ENCODE data around the gene ADORA1. TPM values are rescaled to one million over a fixed set of nuclear protein-coding genes. Genes with fewer than 3 reads are reported as not detected.

Gene ADORA1
- total and polyA plus RNA-seq, 10 of the 15 experiments (the other 5 are each of a cell fraction or from before 2014, with no cell fraction given): not detected

DNA sequence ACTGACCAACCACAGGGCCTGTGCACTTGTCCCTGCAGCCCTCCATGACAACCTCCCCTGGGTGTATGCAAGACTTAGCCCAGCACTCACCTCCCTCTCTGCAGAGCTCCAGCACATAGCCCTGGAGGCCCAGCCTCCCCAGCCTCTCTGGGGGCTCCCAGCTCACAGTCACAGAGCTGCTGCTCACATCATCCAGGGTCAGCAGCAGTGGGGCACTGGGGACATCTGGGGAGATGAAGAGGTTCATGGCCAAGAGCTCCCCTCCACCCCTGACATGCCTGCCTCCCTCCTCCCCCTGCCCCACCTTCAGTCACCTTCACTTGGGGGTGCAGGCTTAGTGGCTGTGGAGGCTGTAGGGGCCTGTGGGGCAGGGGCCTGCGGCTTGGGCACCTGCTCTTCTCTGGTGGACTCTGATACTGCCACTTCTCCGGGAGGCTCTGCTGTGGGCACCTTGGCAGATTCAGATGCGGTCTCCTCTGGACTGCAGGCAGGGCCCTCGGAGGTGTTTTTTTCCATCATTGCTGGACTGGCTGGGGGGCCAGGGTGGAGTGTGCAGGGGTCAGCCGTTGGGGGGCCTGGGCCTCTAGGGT, 47.8 kb downstream of the ADORA1 start, which contains the start of gene MYBPH:
Gene MYBPH (minus strand): TSS at position 590 of the 590 bp plus-strand sequence. CDS start 71 bp downstream, at position 519.
- no peak within 1 kb of the TSS for H3K9ac ChIP-seq (ENCODE audit: control insufficient read depth, insufficient read depth, low read length)
- no TSS peak for BruUV-seq (replicated peaks)
- H3K27ac ChIP-seq (ENCODE audit: control insufficient read depth, insufficient read depth): no peak within 1 kb of the TSS
- WGBS (ENCODE audit: insufficient coverage, insufficient replicate concordance, low lambda C conversion rate, missing lambda C conversion rate): 53% methylated on average over 5 of the region's 5 CpGs
- ChIA-PET POLR2A (interaction anchor here (0.7 kb wide), 1 partner anchor 168 kb away, joined by 3 read pairs; the partner anchor contains the start of gene TMEM183A), CTCF (interaction anchor here (0.8 to 3.9 kb wide), 6 partner anchors 19 to 527 kb away, joined by 3 to 41 read pairs (median 4); no protein-coding TSS in a partner anchor), SMC1A (ENCODE audit: uncharacterized antibody, unreplicated experiment) (interaction anchor here (0.7 to 1.0 kb wide), 2 partner anchors 43 to 136 kb away, joined by 3 read pairs; no protein-coding TSS in a partner anchor), RAD21 (ENCODE audit: unreplicated experiment) (interaction anchor here (1.7 kb wide), 1 partner anchor 41 kb away, joined by 9 read pairs; no protein-coding TSS in a partner anchor)
- in situ Hi-C loops (cut with MboI) (no loop called here), intact Hi-C loops (cut with micrococcal nuclease; ENCODE audit: unreplicated experiment) (no loop called here)
- no peak within 1 kb of the TSS for H3K4me2 ChIP-seq (ENCODE audit: control insufficient read depth, insufficient read depth)
- H2AFZ ChIP-seq (ENCODE audit: control insufficient read depth, low read depth, low read length): no peak within 1 kb of the TSS
- H3K4me1 ChIP-seq (ENCODE audit: control insufficient read depth, insufficient read depth, low read length): peaks cover 7% of the 10 kb centered on the region; the same call in 1 of the 2 replicates
- no peak for DNase-seq (ENCODE audit: low read depth, low spot score)
- no peaks in the 10 kb centered on the region for H3K36me3 ChIP-seq (ENCODE audit: control insufficient read depth in 2 of 2, insufficient read depth in 2 of 2, low read length in 1 of 2)
- no peaks in the 10 kb centered on the region for H4K20me1 ChIP-seq (ENCODE audit: control insufficient read depth, insufficient read depth)
- H3K27me3 ChIP-seq (replicated peaks in 1 of 2; ENCODE audit: control insufficient read depth in 2 of 2, insufficient read depth in 2 of 2, low read length in 1 of 2): no peaks in the 10 kb centered on the region; a peak in 1 of 4 replicates
- H3K79me2 ChIP-seq (ENCODE audit: control insufficient read depth, insufficient read depth, low read length): no peaks in the 10 kb centered on the region
- no peak for ATAC-seq
- no peaks in the 10 kb centered on the region for H3K9me3 ChIP-seq (replicated peaks; ENCODE audit: control insufficient read depth, insufficient read depth, low read length)
- FAIRE-seq: no peak
- TF ChIP-seq EGR1 (IDR thresholded peaks at IDR 0.05; ENCODE audit: borderline replicate concordance in 1 of 2, low read depth in 2 of 2, low read length in 2 of 2) (no peak), ASH2L (IDR thresholded peaks at IDR 0.05; ENCODE audit: borderline replicate concordance, low read depth) (no peak), NR2C1 (IDR thresholded peaks at IDR 0.05) (no peak), CHD4 (IDR thresholded peaks at IDR 0.05) (no peak), ZSCAN29 (IDR thresholded peaks at IDR 0.05) (no peak), MTA3 (IDR thresholded peaks at IDR 0.05; ENCODE audit: borderline replicate concordance, low read length) (no peak)
- TF ChIP-seq, protein P1, sequence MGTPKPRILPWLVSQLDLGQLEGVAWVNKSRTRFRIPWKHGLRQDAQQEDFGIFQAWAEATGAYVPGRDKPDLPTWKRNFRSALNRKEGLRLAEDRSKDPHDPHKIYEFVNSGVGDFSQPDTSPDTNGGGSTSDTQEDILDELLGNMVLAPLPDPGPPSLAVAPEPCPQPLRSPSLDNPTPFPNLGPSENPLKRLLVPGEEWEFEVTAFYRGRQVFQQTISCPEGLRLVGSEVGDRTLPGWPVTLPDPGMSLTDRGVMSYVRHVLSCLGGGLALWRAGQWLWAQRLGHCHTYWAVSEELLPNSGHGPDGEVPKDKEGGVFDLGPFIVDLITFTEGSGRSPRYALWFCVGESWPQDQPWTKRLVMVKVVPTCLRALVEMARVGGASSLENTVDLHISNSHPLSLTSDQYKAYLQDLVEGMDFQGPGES (IDR thresholded peaks at IDR 0.05): no peak
- H3K4me3 ChIP-seq: no peak within 1 kb of the TSS

All from GM12878 (cell line).